Neural progenitor cell (in vitro differentiated cells): ENCODE results near the gene NSUN2. TPM values are rescaled to one million over a fixed set of nuclear protein-coding genes. Genes with fewer than 3 reads are reported as not detected.

ENCODE experiments used
- DNase-seq: peaks from one replicate; pipeline ENCODE4 v3.0.0-alpha.2; 2016; ENCODE audit warnings: low spot score
- H2AFZ ChIP-seq: fragments of 200-600 bp; sonication (generic); replicated peaks from 2 replicates; pipeline ENCODE4 v1.6.1; 2016; ENCODE audit warnings: antibody characterized with exemption
- H3F3A ChIP-seq: fragments of 200-600 bp; sonication (generic); 2 replicates; pipeline ENCODE4 v1.6.1; 2016; ENCODE audit warnings: antibody characterized with exemption, low read depth
- H3K27ac ChIP-seq: fragments of 200-600 bp; sonication (generic); 2 replicates; pipeline ENCODE4 v1.5.1; 2016; ENCODE audit warnings: mild to moderate bottlenecking
- H3K27me3 ChIP-seq: fragments of 200-600 bp; sonication (generic); 2 replicates; pipeline ENCODE4 v1.6.1; 2016; ENCODE audit warnings: mild to moderate bottlenecking, moderate library complexity
- H3K36me3 ChIP-seq: fragments of 200-600 bp; sonication (generic); 2 replicates; pipeline ENCODE4 v1.5.1; 2016
- H3K4me1 ChIP-seq: fragments of 200-600 bp; sonication (generic); 2 replicates; pipeline ENCODE4 v1.6.1; 2016; ENCODE audit warnings: mixed run types
- H3K4me2 ChIP-seq: fragments of 200-600 bp; sonication (generic); 2 replicates; pipeline ENCODE4 v1.6.1; 2016
- H3K4me3 ChIP-seq: fragments of 200-600 bp; sonication (generic); 2 replicates; pipeline ENCODE4 v1.5.1; 2016
- H3K79me2 ChIP-seq: fragments of 200-600 bp; sonication (generic); 2 replicates; pipeline ENCODE4 v1.6.1; 2016; ENCODE audit warnings: low read depth
- H3K9ac ChIP-seq: fragments of 200-600 bp; sonication (generic); 2 replicates; pipeline ENCODE4 v1.6.1; 2016
- H3K9me3 ChIP-seq: fragments of 200-600 bp; sonication (generic); 2 replicates; pipeline ENCODE4 v1.5.1; 2016; ENCODE audit warnings: low read depth
- H4K20me1 ChIP-seq: fragments of 200-600 bp; sonication (generic); 2 replicates; pipeline ENCODE4 v1.6.1; 2016; ENCODE audit warnings: low read depth
- H3K27ac Mint-ChIP-seq: 3 replicates; pipeline ENCODE4 v1.8.0; 2021; ENCODE audit warnings: mixed read lengths
- H3K27me3 Mint-ChIP-seq: 2 replicates; pipeline ENCODE4 v1.8.0; 2022; ENCODE audit warnings: low read depth, mild to moderate bottlenecking, inconsistent platforms, moderate library complexity, mixed read lengths; ENCODE audit not compliant: insufficient read depth
- H3K36me3 Mint-ChIP-seq: 3 replicates; pipeline ENCODE4 v1.8.0; 2021; ENCODE audit warnings: mixed read lengths
- H3K4me1 Mint-ChIP-seq: 3 replicates; pipeline ENCODE4 v1.8.0; 2021; ENCODE audit warnings: mixed read lengths
- H3K4me3 Mint-ChIP-seq: 3 replicates; pipeline ENCODE4 v1.8.0; 2021; ENCODE audit warnings: mild to moderate bottlenecking, moderate library complexity, mixed read lengths
- H3K9me3 Mint-ChIP-seq: 3 replicates; pipeline ENCODE4 v1.8.0; 2020; ENCODE audit warnings: mixed read lengths
- EZH2 ChIP-seq: fragments of 200-600 bp; sonication (generic); IDR thresholded peaks from 2 replicates; pipeline ENCODE4 v1.6.1; 2017; ENCODE audit warnings: antibody characterized with exemption, mild to moderate bottlenecking, moderate library complexity
- EZH2phosphoT487 ChIP-seq: fragments of 200-600 bp; sonication (generic); IDR thresholded peaks from 2 replicates; pipeline ENCODE4 v1.6.1; 2017; ENCODE audit warnings: antibody characterized with exemption
- total RNA-seq: library from RNA; depleted of rRNA; stranded (reverse); fragments of >200 nt; gene quantifications from 2 replicates; pipeline ENCODE4 v1.2.3, GENCODE V29; 2015; ENCODE audit warnings: low replicate concordance
- TF ChIP-seq, protein P1 (sequence below): fragments of 200-600 bp; sonication (generic); IDR thresholded peaks from 2 replicates; pipeline ENCODE4 v1.5.1; 2017; ENCODE audit warnings: antibody characterized with exemption, mild to moderate bottlenecking

The NSUN2 gene
- total RNA-seq, 1 donor from 2014 or later = 65.4 TPM

DNA sequence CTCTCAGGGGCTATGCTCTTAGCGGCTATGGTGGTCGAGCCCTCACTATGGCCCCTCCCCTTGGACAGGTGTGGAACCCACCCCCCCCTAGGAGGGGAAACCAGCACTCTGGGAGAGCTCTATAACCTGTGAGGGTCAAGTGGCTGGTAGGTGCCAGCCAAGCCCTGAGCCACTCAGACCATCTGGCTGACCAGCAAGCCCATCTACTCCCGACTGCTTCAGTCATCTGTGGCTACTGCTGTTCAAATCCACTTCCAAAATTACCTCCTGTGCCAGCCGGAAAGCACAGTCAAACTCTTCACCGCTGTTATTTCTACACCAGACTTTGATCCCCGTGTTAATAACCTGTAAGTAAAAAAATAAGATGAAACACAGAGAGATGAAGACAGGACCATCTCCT, 28.5 kb downstream of the NSUN2 start:
- peaks cover 7% of the 10 kb centered on the region for H3K27me3 Mint-ChIP-seq
- Histone ChIP-seq H3K9me3 (no peaks in the 10 kb centered on the region), H3K27ac (no peak overlapping the region), H3K4me1 (no peaks in the 10 kb centered on the region), H3K4me2 (no peak overlapping the region), H3K79me2 (no peaks in the 10 kb centered on the region), H4K20me1 (peaks cover 3% of the 10 kb centered on the region), H3K36me3 (peaks cover 4% of the 10 kb centered on the region), H3K9ac (no peak overlapping the region), H2AFZ (no peak overlapping the region), H3K4me3 (no peak overlapping the region), H3K27me3 (no peaks in the 10 kb centered on the region), H3F3A (no peaks in the 10 kb centered on the region)
- TF ChIP-seq, protein P1, sequence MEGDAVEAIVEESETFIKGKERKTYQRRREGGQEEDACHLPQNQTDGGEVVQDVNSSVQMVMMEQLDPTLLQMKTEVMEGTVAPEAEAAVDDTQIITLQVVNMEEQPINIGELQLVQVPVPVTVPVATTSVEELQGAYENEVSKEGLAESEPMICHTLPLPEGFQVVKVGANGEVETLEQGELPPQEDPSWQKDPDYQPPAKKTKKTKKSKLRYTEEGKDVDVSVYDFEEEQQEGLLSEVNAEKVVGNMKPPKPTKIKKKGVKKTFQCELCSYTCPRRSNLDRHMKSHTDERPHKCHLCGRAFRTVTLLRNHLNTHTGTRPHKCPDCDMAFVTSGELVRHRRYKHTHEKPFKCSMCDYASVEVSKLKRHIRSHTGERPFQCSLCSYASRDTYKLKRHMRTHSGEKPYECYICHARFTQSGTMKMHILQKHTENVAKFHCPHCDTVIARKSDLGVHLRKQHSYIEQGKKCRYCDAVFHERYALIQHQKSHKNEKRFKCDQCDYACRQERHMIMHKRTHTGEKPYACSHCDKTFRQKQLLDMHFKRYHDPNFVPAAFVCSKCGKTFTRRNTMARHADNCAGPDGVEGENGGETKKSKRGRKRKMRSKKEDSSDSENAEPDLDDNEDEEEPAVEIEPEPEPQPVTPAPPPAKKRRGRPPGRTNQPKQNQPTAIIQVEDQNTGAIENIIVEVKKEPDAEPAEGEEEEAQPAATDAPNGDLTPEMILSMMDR = no peak
- no peak for TF ChIP-seq EZH2phosphoT487
- H3K9me3 Mint-ChIP-seq = no peaks in the 10 kb centered on the region
- H3K36me3 Mint-ChIP-seq = peaks cover 37% of the 10 kb centered on the region
- no peak overlapping the region for H3K27ac Mint-ChIP-seq
- no peak overlapping the region for H3K4me3 Mint-ChIP-seq
- DNase-seq = no peak
- no peaks in the 10 kb centered on the region for H3K4me1 Mint-ChIP-seq

DNA sequence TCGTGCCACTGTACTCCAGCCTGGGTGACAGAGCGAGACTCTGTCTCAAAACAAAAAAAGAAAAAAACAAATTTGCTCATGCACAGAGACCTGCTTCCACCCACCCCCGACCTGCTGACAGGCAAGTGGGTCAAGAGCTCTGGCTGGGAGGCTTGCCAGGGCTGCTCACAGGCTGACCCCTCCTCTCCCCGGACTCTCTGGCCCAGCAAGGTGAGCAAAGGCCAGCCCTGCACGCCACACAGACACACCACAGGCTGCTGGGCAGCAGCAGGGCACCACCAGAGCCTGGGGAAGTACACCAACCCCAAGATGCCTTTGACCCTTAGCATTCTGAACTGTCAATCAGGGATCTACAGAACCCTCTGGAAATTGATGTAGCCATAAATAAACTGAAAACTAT, 29.2 kb downstream of the NSUN2 start:
- no peaks in the 10 kb centered on the region for H3K27me3 ChIP-seq
- no peak overlapping the region for H3K4me3 ChIP-seq
- Mint-ChIP-seq H3K4me3 (no peak overlapping the region), H3K27ac (no peak overlapping the region), H3K27me3 (peaks cover 7% of the 10 kb centered on the region), H3K4me1 (no peaks in the 10 kb centered on the region), H3K9me3 (no peaks in the 10 kb centered on the region), H3K36me3 (peaks cover 37% of the 10 kb centered on the region)
- H3F3A ChIP-seq = no peaks in the 10 kb centered on the region
- TF ChIP-seq EZH2 (no peak), EZH2phosphoT487 (no peak)
- no peak overlapping the region for H3K27ac ChIP-seq
- H3K36me3 ChIP-seq = no peaks in the 10 kb centered on the region
- H4K20me1 ChIP-seq = peaks cover 3% of the 10 kb centered on the region
- H3K79me2 ChIP-seq = no peaks in the 10 kb centered on the region
- DNase-seq = no peak
- no peak overlapping the region for H3K9ac ChIP-seq
- no peaks in the 10 kb centered on the region for H3K4me1 ChIP-seq
- no peak overlapping the region for H3K4me2 ChIP-seq
- H3K9me3 ChIP-seq = no peaks in the 10 kb centered on the region
- H2AFZ ChIP-seq = no peak overlapping the region

DNA sequence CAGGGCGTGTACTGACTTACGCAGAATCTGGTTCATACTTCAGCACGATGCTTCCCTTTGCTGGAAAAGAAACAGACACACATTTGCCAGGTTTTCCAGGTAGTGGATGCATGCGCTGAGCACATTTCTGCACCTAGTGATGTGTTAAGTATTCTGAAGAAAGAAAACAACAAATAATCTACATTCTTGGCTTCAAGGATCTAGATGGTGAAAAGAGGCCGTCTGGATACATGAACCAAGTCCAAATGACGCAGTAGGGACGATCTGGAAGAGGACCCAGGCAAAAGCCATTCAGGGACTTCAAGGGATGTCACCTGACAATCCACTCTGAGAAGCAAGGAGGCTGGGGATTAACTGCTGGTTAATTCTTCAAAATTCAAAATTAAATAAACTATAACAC, 30.4 kb downstream of the NSUN2 start:
- H3K9me3 Mint-ChIP-seq = no peaks in the 10 kb centered on the region
- peaks cover 7% of the 10 kb centered on the region for H3K27me3 Mint-ChIP-seq
- H3K4me3 ChIP-seq = no peak overlapping the region
- peaks cover 41% of the 10 kb centered on the region for H3K36me3 Mint-ChIP-seq
- H3K4me1 ChIP-seq = no peaks in the 10 kb centered on the region
- H3K27ac ChIP-seq = no peak overlapping the region
- H3K9me3 ChIP-seq = no peaks in the 10 kb centered on the region
- DNase-seq = no peak
- no peak overlapping the region for H3K9ac ChIP-seq
- H3K79me2 ChIP-seq = no peaks in the 10 kb centered on the region
- no peaks in the 10 kb centered on the region for H3K27me3 ChIP-seq
- H4K20me1 ChIP-seq = no peaks in the 10 kb centered on the region
- no peaks in the 10 kb centered on the region for H3K36me3 ChIP-seq
- no peak overlapping the region for H3K4me3 Mint-ChIP-seq
- no peaks in the 10 kb centered on the region for H3F3A ChIP-seq
- no peaks in the 10 kb centered on the region for H3K4me1 Mint-ChIP-seq
- H2AFZ ChIP-seq = no peak overlapping the region
- TF ChIP-seq EZH2phosphoT487 = no peak
- TF ChIP-seq, protein P1 = no peak
- no peak for TF ChIP-seq EZH2
- no peak overlapping the region for H3K27ac Mint-ChIP-seq
- H3K4me2 ChIP-seq = no peak overlapping the region

DNA sequence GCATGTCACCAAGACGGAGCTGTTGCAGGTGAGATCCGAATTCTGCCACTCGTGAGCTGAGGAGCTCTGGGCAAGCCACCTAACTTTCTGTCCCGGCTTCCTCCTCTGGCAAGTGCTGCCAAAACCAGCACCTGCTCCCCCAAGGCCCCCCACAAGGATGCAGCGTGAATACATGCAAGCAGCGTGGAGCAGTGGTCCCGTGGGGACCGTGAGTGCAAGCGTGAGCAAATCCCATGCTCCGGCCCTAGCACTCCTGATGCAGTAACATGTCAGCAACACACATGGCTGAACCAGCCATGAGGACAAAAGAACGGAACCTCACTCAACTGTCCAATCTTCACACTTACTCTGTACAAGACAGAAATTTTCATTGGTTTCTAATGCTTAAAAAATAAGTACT, 31.0 kb downstream of the NSUN2 start:
- H3K9ac ChIP-seq = no peak overlapping the region
- no peaks in the 10 kb centered on the region for H3K4me1 ChIP-seq
- no peaks in the 10 kb centered on the region for H3K79me2 ChIP-seq
- no peaks in the 10 kb centered on the region for H3F3A ChIP-seq
- peaks cover 7% of the 10 kb centered on the region for H3K27me3 Mint-ChIP-seq
- no peak overlapping the region for H3K27ac Mint-ChIP-seq
- no peaks in the 10 kb centered on the region for H3K4me1 Mint-ChIP-seq
- H3K36me3 ChIP-seq = no peaks in the 10 kb centered on the region
- no peaks in the 10 kb centered on the region for H3K9me3 Mint-ChIP-seq
- TF ChIP-seq EZH2 = no peak
- TF ChIP-seq, protein P1 = no peak
- H3K36me3 Mint-ChIP-seq = peaks cover 43% of the 10 kb centered on the region
- H2AFZ ChIP-seq = no peak overlapping the region
- no peak overlapping the region for H3K4me3 ChIP-seq
- H3K27ac ChIP-seq = no peak overlapping the region
- H3K27me3 ChIP-seq = no peaks in the 10 kb centered on the region
- no peak for DNase-seq
- no peaks in the 10 kb centered on the region for H4K20me1 ChIP-seq
- no peak overlapping the region for H3K4me2 ChIP-seq
- H3K9me3 ChIP-seq = no peaks in the 10 kb centered on the region
- H3K4me3 Mint-ChIP-seq = no peak overlapping the region
